ENCODE results near the gene TRMT6.

Gene TRMT6

DNA sequence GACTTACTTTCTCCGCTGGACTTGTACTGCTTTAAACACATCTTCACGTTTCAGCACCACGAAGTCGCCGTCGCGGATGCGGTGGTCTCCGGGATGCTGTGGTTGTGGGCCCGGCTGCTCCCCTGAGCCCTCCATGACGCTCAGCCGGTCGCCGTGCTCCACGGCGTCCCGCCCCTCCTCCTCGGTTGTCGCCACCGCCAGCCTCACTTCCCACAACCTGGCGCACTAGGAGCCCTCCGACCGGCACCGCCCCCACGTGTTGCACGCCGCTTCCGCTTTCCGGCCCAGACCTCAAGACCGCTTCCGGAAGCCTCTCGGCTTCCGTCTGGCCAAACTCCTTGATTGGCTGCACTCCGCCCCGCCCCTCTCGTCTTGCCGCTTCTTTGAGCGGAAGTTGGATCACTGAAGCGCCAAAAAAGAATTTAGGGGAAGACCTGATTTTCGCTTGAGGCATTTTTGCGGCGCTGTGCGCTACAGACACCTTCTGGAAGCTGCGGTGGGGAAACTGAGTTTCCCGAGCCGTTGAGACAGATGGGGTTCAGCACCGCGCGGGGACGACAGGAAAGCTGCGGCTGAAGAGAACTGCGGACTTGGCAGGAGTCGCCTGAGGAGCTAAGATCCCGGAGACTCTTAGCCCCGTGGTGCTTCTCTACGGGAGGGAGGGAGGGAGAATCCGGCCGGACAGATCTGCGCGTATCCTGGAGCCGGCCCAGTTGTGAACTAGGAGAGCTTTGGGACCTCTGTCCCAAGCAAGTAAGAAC, at the start of gene TRMT6, which contains the start of gene MCM8:
Gene TRMT6 (minus strand): TSS at position 263 of the 761 bp plus-strand sequence. CDS start 128 bp downstream, at position 135.
Gene MCM8 (plus strand): TSS at position 382 of the 761 bp plus-strand sequence. CDS start 1,364 bp downstream, outside the sequence.
- DNase-seq (ENCODE audit: low spot score): peak; percentile 97

GRCh38 chr20:5999783-6000182, 49.5 kb upstream of the TRMT6 start:
- DNase-seq (ENCODE audit: low spot score): no peak

DNA sequence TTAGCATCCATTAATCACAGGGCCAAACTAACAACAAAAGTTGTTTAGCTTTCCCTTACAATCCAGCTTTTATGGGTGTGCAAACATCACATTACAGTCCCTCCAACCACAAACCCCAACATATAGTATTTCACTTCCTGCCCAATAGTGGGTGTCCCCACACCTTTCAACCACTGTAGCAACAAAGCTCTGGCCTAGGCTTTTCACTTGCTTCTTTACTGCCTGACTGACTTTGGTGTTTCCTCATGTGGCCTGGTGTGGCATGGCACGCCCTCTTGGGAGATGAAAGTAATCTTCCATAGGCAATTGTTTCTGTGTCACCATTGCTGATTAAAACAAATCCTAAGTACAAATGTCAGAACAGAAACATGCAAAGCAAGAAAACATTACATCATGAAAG, 46.4 kb upstream of the TRMT6 start:
- DNase-seq (ENCODE audit: low spot score): peak; percentile 23

- DNase-seq (ENCODE audit: low spot score): peak; percentile 54
Measured at GRCh38 chr20:5991623-5992441, 41.5 kb upstream of the TRMT6 start.

GRCh38 chr20:5990946-5991345, 40.6 kb upstream of the TRMT6 start:
- DNase-seq (ENCODE audit: low spot score): no peak

GRCh38 chr20:5989539-5989938, 39.2 kb upstream of the TRMT6 start:
- DNase-seq (ENCODE audit: low spot score): no peak

DNA sequence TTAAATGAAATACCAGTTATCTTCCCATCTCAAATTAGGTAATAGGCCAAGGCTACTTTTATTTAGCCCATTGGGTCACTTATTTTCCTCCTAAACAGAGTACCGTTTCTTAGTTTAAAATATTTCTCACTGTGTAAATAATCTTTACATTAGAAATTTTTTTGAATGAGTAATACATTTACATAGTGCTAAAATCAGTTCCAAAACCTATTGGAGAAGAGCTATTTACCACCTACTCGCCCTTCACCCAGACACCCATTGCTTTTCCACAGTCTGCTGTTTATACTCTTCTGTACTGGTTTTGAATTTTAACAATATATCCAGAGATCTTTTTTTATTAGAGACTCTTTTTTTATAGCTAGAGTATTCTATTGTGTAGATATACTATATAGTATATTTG, 37.0 kb upstream of the TRMT6 start:
- DNase-seq (ENCODE audit: low spot score): no peak

DNA sequence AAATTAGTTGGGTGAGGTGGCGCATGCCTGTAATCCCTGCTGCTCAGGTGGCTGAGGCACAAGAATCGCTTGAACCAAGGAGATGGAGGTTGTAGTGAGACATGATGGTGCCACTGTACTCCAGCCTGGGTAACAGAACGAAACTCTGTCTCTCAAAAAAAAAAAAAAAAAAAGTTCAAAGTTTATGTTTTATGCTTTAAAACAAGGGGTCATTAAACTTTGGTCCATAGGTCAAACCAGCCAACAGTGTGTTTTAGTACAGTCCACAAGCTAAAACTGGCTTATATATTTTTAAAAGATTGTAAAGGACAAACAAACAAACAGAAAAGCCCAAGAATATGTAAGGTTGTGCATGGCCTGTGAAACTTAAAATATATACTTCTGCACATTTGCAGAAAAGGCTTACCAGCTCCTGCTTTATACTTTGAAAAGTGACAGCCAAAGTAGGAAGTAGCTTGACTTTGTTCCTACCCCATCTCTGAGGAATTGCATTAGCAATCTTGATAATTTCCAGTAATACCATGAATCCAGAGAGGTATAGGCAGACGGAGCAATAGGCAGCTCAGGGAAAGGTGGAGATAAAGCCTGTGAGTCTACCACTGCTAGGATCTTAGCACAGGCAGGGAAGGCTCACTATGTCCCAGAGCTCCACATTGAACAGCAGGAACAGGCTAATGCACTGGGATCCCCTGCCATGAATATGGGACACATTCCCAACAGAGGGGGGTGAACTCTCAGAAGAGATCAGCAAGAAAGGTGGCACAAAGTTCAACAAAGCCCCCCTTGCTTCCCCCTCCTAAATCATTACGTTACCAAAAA, 30.6 kb upstream of the TRMT6 start:
- no peak for DNase-seq (ENCODE audit: low spot score)

- DNase-seq (ENCODE audit: low spot score): no peak
Measured at GRCh38 chr20:5979801-5980200, 29.5 kb upstream of the TRMT6 start.

GRCh38 chr20:5977975-5978374, 27.6 kb upstream of the TRMT6 start:
- no peak for DNase-seq (ENCODE audit: low spot score)

GRCh38 chr20:5977223-5977622, 26.9 kb upstream of the TRMT6 start:
- DNase-seq (ENCODE audit: low spot score): no peak

- no peak for DNase-seq (ENCODE audit: low spot score)
Measured at GRCh38 chr20:5975778-5976177, 25.4 kb upstream of the TRMT6 start.

DNA sequence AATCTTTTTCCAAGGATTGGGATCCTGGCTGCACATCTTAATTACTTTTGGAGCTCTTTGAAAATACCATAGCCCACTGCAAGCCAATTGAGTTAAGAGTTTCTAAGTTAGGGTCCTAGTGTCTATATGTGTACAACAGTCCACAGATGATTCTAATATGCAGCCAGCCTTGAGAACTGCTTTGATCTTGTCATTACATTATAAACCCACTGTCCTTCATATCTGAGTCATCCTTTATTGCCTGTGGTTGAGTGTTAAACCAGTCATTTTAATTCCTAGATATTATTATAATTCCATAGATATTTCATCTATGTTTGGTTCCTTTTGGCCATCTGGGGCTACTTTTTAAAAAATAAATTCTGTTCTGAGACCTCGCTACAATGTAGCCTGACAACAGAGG, 24.2 kb upstream of the TRMT6 start:
- DNase-seq (ENCODE audit: low spot score): no peak

GRCh38 chr20:5973971-5974370, 23.6 kb upstream of the TRMT6 start:
- no peak for DNase-seq (ENCODE audit: low spot score)

GRCh38 chr20:5973172-5973571, 22.8 kb upstream of the TRMT6 start:
- no peak for DNase-seq (ENCODE audit: low spot score)

GRCh38 chr20:5971203-5971602, 20.9 kb upstream of the TRMT6 start:
- DNase-seq (ENCODE audit: low spot score): no peak

DNA sequence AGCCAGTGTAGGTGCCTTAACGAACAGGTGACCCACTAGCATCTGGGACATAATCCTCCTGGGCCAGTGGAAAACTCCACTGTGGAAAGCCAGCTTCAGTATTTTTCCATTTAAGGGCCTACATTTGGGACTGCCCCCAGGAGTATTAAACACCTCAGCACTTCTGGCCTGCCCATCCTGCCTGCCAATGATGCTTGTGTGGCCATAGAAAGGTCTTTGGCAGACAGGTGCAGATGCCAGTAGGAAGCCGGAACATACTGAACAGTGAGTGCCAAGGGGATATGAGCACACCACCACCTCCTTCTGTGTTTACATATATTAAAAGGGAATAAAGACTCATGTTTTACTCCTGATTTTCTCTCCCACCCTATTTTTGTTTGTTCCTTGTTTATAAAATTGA, 20.0 kb upstream of the TRMT6 start:
- no peak for DNase-seq (ENCODE audit: low spot score)

DNA sequence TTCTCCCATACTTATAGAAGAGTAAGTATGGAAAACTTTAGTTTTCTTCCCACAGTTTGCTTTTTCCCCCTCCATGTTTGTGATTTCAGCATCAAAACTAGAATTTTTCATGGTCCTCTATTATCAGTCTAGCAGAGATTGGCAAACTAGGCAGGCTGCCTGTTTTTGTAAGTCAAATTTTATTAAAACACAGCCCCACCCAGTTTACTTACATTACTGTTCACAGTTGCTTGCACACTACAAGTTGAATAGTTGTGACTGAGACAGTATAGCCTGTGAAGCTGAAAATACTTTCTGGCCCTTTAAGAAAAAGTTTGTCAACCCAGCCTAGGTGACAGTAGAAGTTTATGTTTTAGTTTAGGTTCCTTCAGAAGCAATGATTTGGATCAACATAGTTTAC, 19.6 kb upstream of the TRMT6 start:
- DNase-seq (ENCODE audit: low spot score): no peak

DNA sequence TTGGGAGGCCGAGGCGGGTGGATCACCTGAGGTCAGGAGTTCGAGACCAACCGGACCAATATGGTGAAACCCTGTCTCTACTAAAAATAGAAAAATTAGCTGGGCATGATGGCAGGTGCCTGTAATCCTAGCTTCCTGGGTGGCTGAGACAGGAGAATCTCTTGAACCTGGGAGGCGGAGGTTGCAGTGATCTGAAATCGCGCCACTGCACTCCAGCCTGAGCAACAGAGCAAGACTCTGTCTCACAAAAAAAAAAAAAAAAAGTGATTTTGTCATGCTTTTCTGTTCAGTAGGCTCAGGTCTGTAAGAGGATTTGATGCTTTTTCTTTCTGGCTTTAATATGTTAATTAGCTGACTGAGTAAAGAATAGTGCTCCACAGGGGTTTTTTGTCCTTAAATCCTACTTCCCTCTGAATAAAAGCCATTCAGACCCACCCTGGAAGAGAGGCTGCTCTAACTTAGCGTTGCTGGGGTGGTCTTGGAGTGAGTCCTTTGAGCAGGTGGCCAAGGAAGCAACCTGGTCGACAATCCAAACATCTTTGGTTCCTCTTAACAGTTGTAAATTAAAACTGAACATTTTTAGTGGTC, 19.1 kb upstream of the TRMT6 start:
- no peak for DNase-seq (ENCODE audit: low spot score)

GRCh38 chr20:5968462-5968861, 18.1 kb upstream of the TRMT6 start:
- DNase-seq (ENCODE audit: low spot score): no peak

GRCh38 chr20:5967469-5967868, 17.1 kb upstream of the TRMT6 start:
- DNase-seq (ENCODE audit: low spot score): no peak

GRCh38 chr20:5949943-5950270, 426 bp downstream of the TRMT6 start:
- no peak for DNase-seq (ENCODE audit: low spot score)

All from LoVo (cell line).